ENCODE measurements around the gene PIK3C2G.

Gene PIK3C2G

GRCh38 chr12:18696971-18697602 is 435.8 kb downstream of the PIK3C2G start:
- no peak overlapping the region for H3K4me3 ChIP-seq (IDR thresholded peaks at IDR 0.05; ENCODE audit: insufficient read depth, low read depth, low read length)
- H3K27ac ChIP-seq = no peak overlapping the region
- H3K9ac ChIP-seq = no peak overlapping the region
- TF ChIP-seq, protein P1, sequence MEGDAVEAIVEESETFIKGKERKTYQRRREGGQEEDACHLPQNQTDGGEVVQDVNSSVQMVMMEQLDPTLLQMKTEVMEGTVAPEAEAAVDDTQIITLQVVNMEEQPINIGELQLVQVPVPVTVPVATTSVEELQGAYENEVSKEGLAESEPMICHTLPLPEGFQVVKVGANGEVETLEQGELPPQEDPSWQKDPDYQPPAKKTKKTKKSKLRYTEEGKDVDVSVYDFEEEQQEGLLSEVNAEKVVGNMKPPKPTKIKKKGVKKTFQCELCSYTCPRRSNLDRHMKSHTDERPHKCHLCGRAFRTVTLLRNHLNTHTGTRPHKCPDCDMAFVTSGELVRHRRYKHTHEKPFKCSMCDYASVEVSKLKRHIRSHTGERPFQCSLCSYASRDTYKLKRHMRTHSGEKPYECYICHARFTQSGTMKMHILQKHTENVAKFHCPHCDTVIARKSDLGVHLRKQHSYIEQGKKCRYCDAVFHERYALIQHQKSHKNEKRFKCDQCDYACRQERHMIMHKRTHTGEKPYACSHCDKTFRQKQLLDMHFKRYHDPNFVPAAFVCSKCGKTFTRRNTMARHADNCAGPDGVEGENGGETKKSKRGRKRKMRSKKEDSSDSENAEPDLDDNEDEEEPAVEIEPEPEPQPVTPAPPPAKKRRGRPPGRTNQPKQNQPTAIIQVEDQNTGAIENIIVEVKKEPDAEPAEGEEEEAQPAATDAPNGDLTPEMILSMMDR (conservative IDR thresholded peaks at IDR 0.05; ENCODE audit: low read depth, low read length) = no peak
- H3K27me3 ChIP-seq (ENCODE audit: insufficient read depth, low read depth) = no peaks in the 10 kb centered on the region
- no peaks in the 10 kb centered on the region for H4K20me1 ChIP-seq (ENCODE audit: insufficient read depth)
- H3K4me2 ChIP-seq = no peak overlapping the region
- no peak overlapping the region for H2AFZ ChIP-seq (ENCODE audit: low read depth)
- no peaks in the 10 kb centered on the region for H3K79me2 ChIP-seq (ENCODE audit: insufficient read depth, low read depth)
- H3K4me1 ChIP-seq (ENCODE audit: low read depth, poor library complexity, severe bottlenecking) = no peaks in the 10 kb centered on the region
- H3K36me3 ChIP-seq (ENCODE audit: insufficient read depth) = no peaks in the 10 kb centered on the region

Measured in KMS-11 (cell line).